ENCODE measurements around the gene DHDDS. TPM values are rescaled to one million over a fixed set of nuclear protein-coding genes. Genes with fewer than 3 reads are reported as not detected.
"Not testable (repeated sequence)": the region's sequence is repeated elsewhere in the genome, so short reads cannot be mapped to it uniquely, and the experiment has no call there.

The DHDDS gene
- polyA plus RNA-seq, 3 donors: 21.3 to 27.4 (median 24.0) TPM

DNA sequence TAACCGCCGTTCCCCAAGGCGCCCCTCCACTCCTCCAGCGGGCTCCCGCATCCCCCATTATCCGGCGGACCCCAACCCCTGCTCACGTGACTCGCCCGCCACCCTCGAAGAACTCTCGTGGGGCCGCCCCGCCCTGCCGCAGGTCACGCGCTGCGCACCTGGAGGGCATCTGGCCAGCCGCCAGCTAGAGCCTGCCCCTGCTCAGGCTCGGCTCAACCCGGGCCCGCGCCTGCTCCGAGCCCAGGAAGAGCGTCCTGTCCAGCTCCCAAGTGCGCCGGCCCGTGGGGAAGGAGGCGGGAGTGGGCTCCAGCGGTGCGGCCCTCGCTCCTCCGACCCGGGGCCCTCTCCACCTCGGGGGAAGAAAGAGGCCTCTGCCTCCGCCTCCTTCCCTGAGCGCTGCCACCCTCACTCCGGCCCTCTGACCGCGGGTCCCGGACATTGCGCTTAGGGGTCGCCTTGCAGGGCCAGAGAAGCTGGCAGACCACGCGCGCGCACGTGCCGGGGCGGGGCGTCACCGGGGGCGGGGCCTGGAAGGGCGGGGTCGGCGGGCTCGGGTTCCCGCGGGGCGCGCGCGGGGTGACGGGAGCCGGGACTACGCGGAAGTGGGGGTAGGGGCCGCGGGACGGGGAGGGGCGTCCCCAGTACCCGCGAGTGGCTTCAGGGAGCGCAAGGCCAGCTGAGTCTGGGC is 68.5 kb downstream of the DHDDS start:
- H3K27ac ChIP-seq (ENCODE audit: low read depth in 1 of 2, low read length in 2 of 2): peak overlapping the region; percentile 69 to 91
- peak overlapping the region; percentile 85 to 91 for H3K4me3 Mint-ChIP-seq
- H3K27me3 ChIP-seq (ENCODE audit: control insufficient read depth in 2 of 2, insufficient read depth in 2 of 2, low read length in 2 of 2): no peaks in the 10 kb centered on the region
- H3K9me3 Mint-ChIP-seq: no peaks in the 10 kb centered on the region
- no peaks in the 10 kb centered on the region for H3K36me3 ChIP-seq (replicated peaks in 1 of 2; ENCODE audit: control insufficient read depth in 1 of 2, insufficient read depth in 2 of 2, low read length in 2 of 2)
- H3K36me3 Mint-ChIP-seq: no peaks in the 10 kb centered on the region
- peak overlapping the region; percentile 87 to 97 (median 93) for H3K27ac Mint-ChIP-seq
- H4K20me1 ChIP-seq (ENCODE audit: insufficient read depth, low read length): no peaks in the 10 kb centered on the region
- peaks cover 0 to 9% (median 0%) of the 10 kb centered on the region in 3 donors for H3K27me3 Mint-ChIP-seq (ENCODE audit: low read depth in 3 of 3)
- H3K4me1 Mint-ChIP-seq: peaks cover 20% of the 10 kb centered on the region
- peak overlapping the region; percentile 73 to 95 (median 86) for H3K4me3 ChIP-seq (replicated peaks in 1 of 3; ENCODE audit: low read depth in 2 of 3, low read length in 3 of 3)
- H3K9me3 ChIP-seq (replicated peaks in 1 of 2; ENCODE audit: control insufficient read depth in 1 of 2, insufficient read depth in 1 of 2, low read length in 2 of 2): no peaks in the 10 kb centered on the region
- TF ChIP-seq, protein P1, sequence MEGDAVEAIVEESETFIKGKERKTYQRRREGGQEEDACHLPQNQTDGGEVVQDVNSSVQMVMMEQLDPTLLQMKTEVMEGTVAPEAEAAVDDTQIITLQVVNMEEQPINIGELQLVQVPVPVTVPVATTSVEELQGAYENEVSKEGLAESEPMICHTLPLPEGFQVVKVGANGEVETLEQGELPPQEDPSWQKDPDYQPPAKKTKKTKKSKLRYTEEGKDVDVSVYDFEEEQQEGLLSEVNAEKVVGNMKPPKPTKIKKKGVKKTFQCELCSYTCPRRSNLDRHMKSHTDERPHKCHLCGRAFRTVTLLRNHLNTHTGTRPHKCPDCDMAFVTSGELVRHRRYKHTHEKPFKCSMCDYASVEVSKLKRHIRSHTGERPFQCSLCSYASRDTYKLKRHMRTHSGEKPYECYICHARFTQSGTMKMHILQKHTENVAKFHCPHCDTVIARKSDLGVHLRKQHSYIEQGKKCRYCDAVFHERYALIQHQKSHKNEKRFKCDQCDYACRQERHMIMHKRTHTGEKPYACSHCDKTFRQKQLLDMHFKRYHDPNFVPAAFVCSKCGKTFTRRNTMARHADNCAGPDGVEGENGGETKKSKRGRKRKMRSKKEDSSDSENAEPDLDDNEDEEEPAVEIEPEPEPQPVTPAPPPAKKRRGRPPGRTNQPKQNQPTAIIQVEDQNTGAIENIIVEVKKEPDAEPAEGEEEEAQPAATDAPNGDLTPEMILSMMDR (IDR thresholded peaks at IDR 0.05): peak; percentile 63
- H3K4me1 ChIP-seq (ENCODE audit: control insufficient read depth in 1 of 2, insufficient read depth in 2 of 2, low read length in 2 of 2): peaks cover 17 to 22% of the 10 kb centered on the region in 2 donors
- peak overlapping the region; percentile 96 for H3K4me2 ChIP-seq (replicated peaks; ENCODE audit: extremely low read depth, low read length, poor library complexity, severe bottlenecking)
- WGBS (ENCODE audit: insufficient coverage): under 1% methylated on average over 71 of the region's 74 CpGs
- DNase-seq: peak; percentile 73 to 77 (median 75)
- H3K79me2 ChIP-seq (ENCODE audit: insufficient read depth, low read length): peaks cover 7% of the 10 kb centered on the region
- intact Hi-C loops (cut with micrococcal nuclease): loop anchor here (2.0 to 5.0 kb wide), 3 partner anchors 28 to 288 kb away; partner anchors contain the start of gene HMGN2 (in 1 of the 2)
- peak overlapping the region; percentile 99 for H2AFZ ChIP-seq (ENCODE audit: insufficient read depth, low read depth, low read length, poor library complexity, severe bottlenecking)
- peak overlapping the region; percentile 86 for H3K9ac ChIP-seq (ENCODE audit: insufficient read depth, low read length, poor library complexity, severe bottlenecking)

DNA sequence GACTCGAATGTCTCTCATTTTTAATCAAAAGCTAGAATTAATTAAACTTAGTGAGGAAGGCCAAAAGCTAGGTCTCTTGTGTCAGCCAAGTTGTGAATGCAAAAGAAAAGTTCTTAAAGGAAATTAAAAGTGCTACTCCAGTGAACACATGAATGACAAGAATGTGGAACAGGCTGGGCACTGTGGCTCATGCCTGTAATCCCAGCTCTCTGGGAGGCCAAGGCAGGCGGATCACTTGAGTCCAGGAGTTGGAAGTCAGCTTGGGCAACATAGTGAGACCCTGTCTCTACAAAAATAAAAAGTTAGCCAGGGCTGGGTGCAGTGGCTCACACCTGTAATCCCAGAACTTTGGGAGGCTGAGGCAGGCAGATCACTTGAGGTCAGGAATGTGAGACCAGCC is 78.6 kb downstream of the DHDDS start:
- H3K27ac Mint-ChIP-seq; DNase-seq; H3K4me3 Mint-ChIP-seq; H3K4me1 Mint-ChIP-seq; H3K4me1 ChIP-seq (ENCODE audit: control insufficient read depth in 1 of 2, insufficient read depth in 2 of 2, low read length in 2 of 2); H3K9me3 Mint-ChIP-seq; H3K9ac ChIP-seq (ENCODE audit: insufficient read depth, low read length, poor library complexity, severe bottlenecking); H3K79me2 ChIP-seq (ENCODE audit: insufficient read depth, low read length); H3K4me3 ChIP-seq (replicated peaks in 1 of 3; ENCODE audit: low read depth in 2 of 3, low read length in 3 of 3); H3K27ac ChIP-seq (ENCODE audit: low read depth in 1 of 2, low read length in 2 of 2); intact Hi-C loops (cut with micrococcal nuclease); H3K36me3 ChIP-seq (replicated peaks in 1 of 2; ENCODE audit: control insufficient read depth in 1 of 2, insufficient read depth in 2 of 2, low read length in 2 of 2); H3K27me3 Mint-ChIP-seq (ENCODE audit: low read depth in 3 of 3); H3K36me3 Mint-ChIP-seq; H4K20me1 ChIP-seq (ENCODE audit: insufficient read depth, low read length); H3K27me3 ChIP-seq (ENCODE audit: control insufficient read depth in 2 of 2, insufficient read depth in 2 of 2, low read length in 2 of 2); H2AFZ ChIP-seq (ENCODE audit: insufficient read depth, low read depth, low read length, poor library complexity, severe bottlenecking); H3K9me3 ChIP-seq (replicated peaks in 1 of 2; ENCODE audit: control insufficient read depth in 1 of 2, insufficient read depth in 1 of 2, low read length in 2 of 2); H3K4me2 ChIP-seq (replicated peaks; ENCODE audit: extremely low read depth, low read length, poor library complexity, severe bottlenecking): not testable (repeated sequence)
- 100% methylated on average over 1 of the region's 2 CpGs for WGBS (ENCODE audit: insufficient coverage)

DNA sequence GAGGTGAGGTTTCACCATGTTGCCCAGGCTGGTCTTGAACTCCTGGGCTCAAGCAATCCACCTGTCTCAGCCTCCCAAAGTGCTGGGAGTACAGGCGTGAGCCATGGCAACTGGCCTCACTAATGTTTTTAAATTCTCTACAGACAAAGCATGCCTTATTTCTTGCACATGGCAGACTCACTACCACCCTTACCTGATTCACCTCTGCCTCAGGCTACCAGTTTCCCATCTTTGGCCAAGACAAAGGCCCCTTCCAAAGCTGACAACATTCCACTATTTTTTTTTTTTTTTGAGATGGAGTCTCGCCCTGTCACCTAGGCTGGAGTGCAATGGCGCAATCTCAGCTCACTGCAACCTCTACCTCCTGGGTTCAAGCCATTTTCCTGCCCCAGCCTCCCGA is 83.7 kb downstream of the DHDDS start:
- H3K4me1 ChIP-seq (ENCODE audit: control insufficient read depth in 1 of 2, insufficient read depth in 2 of 2, low read length in 2 of 2); H3K27ac ChIP-seq (ENCODE audit: low read depth in 1 of 2, low read length in 2 of 2); intact Hi-C loops (cut with micrococcal nuclease); H3K4me2 ChIP-seq (replicated peaks; ENCODE audit: extremely low read depth, low read length, poor library complexity, severe bottlenecking); H3K27me3 ChIP-seq (ENCODE audit: control insufficient read depth in 2 of 2, insufficient read depth in 2 of 2, low read length in 2 of 2); H4K20me1 ChIP-seq (ENCODE audit: insufficient read depth, low read length); H3K27ac Mint-ChIP-seq; H3K36me3 Mint-ChIP-seq; H3K9me3 ChIP-seq (replicated peaks in 1 of 2; ENCODE audit: control insufficient read depth in 1 of 2, insufficient read depth in 1 of 2, low read length in 2 of 2); H3K9ac ChIP-seq (ENCODE audit: insufficient read depth, low read length, poor library complexity, severe bottlenecking); H2AFZ ChIP-seq (ENCODE audit: insufficient read depth, low read depth, low read length, poor library complexity, severe bottlenecking); H3K36me3 ChIP-seq (replicated peaks in 1 of 2; ENCODE audit: control insufficient read depth in 1 of 2, insufficient read depth in 2 of 2, low read length in 2 of 2); H3K4me3 ChIP-seq (replicated peaks in 1 of 3; ENCODE audit: low read depth in 2 of 3, low read length in 3 of 3); DNase-seq; H3K27me3 Mint-ChIP-seq (ENCODE audit: low read depth in 3 of 3); H3K9me3 Mint-ChIP-seq; H3K4me3 Mint-ChIP-seq; H3K4me1 Mint-ChIP-seq; H3K79me2 ChIP-seq (ENCODE audit: insufficient read depth, low read length): not testable (repeated sequence)
- 100% methylated on average over 1 of the region's 4 CpGs for WGBS (ENCODE audit: insufficient coverage)
